Keratinocyte (primary cell): Measurements from ENCODE around the gene FOXC1.

Experiments
- EZH2 ChIP-seq: IDR thresholded peaks from one replicate; pipeline ENCODE4 v1.6.1; 2012; ENCODE audit warnings: inconsistent platforms, mild to moderate bottlenecking, low read length, moderate library complexity
- TF ChIP-seq, protein P1 (sequence below), 3 experiments: IDR thresholded peaks in 1 of 3; conservative IDR thresholded peaks in 1 of 3; optimal IDR thresholded peaks in 1 of 3; 2 replicates in 2 of 3; 3 replicates in 1 of 3; pipeline versions ENCODE3 to v1.5.1; 2011; ENCODE audit warnings: low read length in 3 of 3, mild to moderate bottlenecking in 3 of 3, moderate library complexity in 2 of 3, control low read depth in 1 of 3, inconsistent platforms in 1 of 3; ENCODE audit not compliant: insufficient read depth in 2 of 3; ENCODE audit errors: extremely low read depth in 1 of 3

DNA sequence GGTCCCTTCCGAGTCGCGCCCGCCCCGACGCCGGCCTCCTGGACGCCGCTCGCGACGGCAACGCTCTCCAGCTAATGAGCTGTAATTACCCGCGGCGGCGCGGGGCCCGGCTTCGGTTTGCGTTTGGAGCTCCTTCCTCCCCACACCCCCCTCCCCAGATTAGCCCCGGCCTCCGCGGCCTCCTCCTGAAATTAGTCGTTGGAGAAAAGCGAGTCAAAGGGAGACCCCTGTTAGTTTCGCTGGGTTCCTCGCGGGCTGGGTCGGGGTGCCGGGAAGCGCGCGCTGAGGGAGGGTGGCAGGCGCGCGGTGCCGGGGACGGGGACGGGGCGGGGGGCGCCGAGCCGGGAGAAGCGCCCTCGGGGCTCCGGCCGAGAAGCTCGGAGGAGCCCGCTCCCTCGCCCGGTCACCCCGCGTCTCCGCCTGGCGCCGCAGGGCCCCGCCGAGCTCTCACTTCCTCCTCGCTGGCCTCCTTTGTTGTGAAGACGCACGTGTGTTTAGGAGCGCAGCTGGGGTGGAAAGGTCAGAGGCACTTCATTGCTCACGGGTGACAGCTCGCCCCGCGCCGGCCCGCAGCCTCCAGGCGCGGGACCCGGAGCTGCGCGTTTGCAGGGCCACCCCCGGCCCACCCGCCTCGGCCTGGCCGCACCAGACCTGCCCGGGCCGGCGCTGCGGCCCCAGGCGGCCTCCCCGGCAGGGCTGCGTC lies 4.9 kb downstream of the FOXC1 start:
- TF ChIP-seq, protein P1, sequence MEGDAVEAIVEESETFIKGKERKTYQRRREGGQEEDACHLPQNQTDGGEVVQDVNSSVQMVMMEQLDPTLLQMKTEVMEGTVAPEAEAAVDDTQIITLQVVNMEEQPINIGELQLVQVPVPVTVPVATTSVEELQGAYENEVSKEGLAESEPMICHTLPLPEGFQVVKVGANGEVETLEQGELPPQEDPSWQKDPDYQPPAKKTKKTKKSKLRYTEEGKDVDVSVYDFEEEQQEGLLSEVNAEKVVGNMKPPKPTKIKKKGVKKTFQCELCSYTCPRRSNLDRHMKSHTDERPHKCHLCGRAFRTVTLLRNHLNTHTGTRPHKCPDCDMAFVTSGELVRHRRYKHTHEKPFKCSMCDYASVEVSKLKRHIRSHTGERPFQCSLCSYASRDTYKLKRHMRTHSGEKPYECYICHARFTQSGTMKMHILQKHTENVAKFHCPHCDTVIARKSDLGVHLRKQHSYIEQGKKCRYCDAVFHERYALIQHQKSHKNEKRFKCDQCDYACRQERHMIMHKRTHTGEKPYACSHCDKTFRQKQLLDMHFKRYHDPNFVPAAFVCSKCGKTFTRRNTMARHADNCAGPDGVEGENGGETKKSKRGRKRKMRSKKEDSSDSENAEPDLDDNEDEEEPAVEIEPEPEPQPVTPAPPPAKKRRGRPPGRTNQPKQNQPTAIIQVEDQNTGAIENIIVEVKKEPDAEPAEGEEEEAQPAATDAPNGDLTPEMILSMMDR (optimal IDR thresholded peaks at IDR 0.05 in 1 of 3, IDR thresholded peaks at IDR 0.05 in 1 of 3, conservative IDR thresholded peaks at IDR 0.05 in 1 of 3; ENCODE audit: extremely low read depth in 1 of 3, insufficient read depth in 2 of 3, low read length in 3 of 3) = no peak
- TF ChIP-seq EZH2 = no peak
